HG03521 (cell line): ENCODE results near the gene DLG2.
"Not testable (repeated sequence)": the region's sequence is repeated elsewhere in the genome, so short reads cannot be mapped to it uniquely, and the experiment has no call there.

ENCODE experiments used
- ATAC-seq: cut with Tn5 transposase; IDR thresholded peaks from one replicate; pipeline ENCODE4 v1.9.1; 2021; ENCODE audit warnings: mild to moderate bottlenecking, moderate library complexity; ENCODE audit not compliant: unreplicated experiment

DLG2 gene

GRCh38 chr11:83785942-83786341 lies 1841.2 kb downstream of the DLG2 start:
- ATAC-seq, result no peak

DNA sequence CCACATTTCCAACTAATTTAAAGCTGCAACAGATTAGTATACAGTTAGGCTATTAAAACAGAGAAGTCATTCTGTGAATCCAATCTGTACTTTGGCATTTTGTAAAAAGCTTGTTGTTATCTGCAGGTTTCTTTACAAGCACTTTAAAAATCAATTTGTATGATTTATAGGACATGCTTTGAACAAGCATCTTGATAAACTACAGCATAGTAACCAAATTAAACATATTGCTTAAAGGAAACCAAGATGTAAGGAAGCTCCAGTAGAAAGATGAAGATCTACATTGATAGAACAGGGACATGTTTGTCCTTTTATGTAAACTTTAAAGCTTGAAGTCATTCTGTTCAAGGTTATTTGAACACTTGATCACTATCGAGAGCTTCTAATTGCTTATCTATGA lies 1842.7 kb downstream of the DLG2 start:
- ATAC-seq, result no peak

- ATAC-seq, result no peak
Measured at GRCh38 chr11:83782329-83782728, 1844.8 kb downstream of the DLG2 start.

DNA sequence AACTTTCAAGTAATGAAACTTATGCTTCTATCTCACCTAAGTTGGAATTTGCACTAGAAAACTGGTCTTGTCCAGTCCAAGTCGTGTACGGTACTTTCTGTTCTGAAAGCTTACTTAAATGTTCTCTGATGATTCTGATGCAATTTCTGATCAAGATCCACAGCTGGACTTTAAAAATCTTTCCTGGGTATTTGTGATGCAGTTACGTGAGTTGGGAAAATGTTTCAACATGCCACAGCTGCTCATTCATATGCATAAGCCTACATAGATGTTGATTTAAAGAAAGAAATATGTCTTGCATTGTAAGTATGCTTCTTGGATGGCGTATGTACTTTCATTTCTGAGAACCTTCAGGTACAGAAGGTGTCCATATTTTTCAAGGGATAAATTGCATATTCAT lies 1847.3 kb downstream of the DLG2 start:
- no peak for ATAC-seq

DNA sequence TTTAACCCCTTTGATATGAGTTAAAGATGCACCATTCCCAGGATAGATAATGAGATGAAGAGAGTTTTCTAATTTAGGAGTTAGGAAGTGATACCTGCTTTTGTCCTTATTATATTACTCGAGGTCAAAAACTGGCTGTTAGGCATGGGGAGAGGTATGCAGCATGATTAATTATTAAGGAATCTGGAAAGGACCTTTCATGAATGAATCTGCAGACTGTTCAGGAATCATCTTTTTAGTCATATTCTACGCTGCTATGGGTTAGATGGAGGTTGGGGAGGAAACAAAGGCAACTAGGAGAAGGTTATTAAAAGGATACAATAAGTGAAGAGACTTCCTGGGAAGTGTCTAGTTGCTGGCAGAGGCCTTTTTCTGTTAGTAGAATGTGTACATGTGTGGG lies 1848.5 kb downstream of the DLG2 start:
- no peak for ATAC-seq

DNA sequence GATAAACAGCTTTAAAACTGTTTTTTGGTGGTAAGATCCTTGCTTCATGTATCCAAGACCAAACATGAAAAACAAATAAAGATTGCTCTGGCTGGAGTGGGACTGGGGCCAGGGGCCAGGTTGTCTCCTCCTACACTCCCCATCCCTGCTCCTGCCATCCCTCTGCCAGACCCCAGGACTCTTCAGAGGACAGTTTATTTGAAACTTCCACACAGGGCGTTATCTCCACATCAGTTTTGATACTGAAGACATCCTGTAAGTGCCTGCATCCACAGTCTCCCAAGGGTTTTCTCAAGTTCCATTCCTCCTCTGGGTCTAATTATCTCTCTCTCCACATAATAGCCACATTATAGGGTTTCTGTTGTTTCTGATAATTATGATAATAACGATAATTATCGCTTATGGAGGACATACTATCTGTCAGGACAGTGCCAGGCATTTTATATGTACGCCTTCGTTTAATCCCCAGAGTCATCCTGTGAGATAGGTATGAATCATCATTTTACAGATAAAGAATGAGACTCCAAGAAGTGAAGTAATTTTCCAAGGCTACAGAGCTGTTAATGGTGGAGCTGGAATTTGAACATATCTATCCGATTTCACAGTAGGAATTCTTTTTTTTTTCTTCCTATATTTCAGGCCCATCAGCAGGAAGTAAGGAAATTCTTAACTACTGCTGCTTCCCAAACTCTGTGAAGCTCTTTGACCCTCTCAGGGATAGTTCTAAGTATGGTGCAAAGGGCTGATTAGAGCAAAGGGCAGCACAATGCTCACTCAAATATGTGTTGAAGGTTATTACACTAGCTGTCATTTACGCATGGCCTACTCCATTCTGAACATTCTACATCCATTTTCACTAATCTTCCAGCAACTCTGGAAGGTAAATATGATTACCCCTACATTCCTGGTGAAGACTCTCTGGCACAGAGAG lies 1852.9 kb downstream of the DLG2 start:
- no peak for ATAC-seq

GRCh38 chr11:83768489-83768888 lies 1858.7 kb downstream of the DLG2 start:
- ATAC-seq, result no peak

GRCh38 chr11:83766932-83767331 lies 1860.2 kb downstream of the DLG2 start:
- no peak for ATAC-seq

- ATAC-seq, result no peak
Measured at GRCh38 chr11:83764643-83765042, 1862.5 kb downstream of the DLG2 start.

DNA sequence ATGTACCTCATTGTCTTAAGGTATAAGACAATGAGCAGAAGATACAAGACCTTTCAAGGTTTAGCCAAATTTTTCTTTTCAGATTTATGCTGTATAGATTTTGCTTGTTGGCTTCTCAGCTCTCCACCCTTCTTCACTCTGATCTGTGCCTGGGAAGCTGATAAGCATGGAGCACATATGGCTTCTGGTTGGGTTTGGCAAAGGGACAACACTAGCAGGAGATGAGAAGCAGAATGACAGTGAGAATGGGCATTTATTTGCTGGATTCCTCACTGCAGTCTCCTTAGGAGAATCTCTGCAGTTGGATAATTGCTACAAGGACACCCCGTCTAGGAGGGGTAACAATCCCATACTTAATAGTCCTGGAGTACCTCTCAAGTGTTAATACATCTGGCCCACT lies 1866.2 kb downstream of the DLG2 start:
- no peak for ATAC-seq

DNA sequence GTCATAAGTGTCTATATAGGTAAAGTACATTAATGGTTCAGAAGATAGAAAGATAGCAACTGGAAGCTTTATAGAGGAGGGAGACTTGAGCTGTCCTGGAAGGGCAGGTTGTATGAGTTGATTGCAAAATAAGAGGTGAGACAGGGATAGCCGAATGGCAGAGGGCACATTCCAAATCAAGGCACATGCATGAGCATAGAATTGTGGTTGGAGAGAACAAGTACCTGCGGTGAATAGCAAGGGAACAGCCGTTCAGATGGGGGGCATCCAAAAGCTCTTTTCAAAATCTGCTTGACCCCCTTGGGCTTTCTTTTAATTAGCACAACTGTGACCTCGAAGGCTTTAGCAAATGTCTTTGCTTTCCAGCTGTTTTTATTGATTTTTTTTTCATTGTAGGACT lies 1868.0 kb downstream of the DLG2 start:
- no peak for ATAC-seq

GRCh38 chr11:83751041-83751440 lies 1876.1 kb downstream of the DLG2 start:
- no peak for ATAC-seq

DNA sequence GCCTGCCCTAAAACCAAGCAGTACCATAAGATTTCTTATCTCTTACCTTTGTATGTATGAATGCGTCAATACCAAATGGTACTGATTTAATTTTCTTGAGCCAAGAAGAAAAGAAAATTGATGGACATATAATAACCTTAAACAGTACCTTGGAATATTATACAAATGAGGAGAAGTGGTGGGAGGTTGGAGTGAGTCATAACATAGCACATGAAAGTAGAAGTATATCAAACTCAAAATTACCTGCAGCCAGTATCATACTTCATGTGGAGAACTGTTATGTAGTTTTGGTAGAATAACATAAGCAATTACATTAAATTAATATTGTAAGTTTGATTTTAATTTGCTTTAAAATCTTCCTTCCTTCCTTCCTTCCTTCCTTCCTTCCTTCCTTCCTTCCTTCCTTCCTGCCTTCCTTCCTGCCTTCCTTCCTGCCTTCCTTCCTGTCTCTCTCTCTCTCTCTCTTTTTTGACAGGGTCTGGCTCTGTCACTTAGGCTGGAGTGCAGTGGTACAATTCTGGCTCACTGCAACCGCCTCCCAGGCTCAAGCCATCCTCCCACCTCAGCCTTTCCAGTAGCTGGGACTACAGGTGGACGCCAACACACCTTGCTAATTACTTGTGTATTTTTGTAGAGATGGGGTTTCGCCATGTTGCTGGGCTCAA lies 1880.1 kb downstream of the DLG2 start:
- no peak for ATAC-seq

DNA sequence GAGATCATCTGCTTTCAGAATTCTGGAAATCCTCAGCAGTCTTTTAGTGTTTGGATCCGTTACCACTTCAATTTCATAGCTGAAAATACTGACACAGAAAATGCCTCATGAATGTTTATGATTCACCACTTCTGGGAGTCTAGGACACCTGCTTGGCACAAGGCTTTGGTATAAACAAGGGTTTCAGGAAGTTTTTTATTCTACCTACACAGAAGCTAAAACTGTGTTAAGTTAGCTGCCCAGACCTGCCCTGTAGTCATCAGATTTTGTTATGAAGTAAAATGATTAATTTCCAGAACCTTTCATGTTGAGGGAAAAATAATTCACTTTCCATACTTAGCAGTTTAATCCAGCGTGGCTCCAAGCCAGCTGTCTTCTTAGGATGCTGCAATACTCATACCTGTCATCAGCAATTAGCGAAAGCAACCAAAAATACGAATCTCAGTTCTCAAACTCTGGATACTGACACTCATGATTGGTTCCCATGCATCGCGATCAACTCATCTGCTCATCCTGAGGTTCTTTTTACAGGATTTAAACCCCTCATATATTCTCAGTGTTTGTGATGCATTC lies 1882.4 kb downstream of the DLG2 start:
- no peak for ATAC-seq

- ATAC-seq, result no peak
Measured at GRCh38 chr11:83736684-83737083, 1890.5 kb downstream of the DLG2 start.

GRCh38 chr11:83734120-83734519 lies 1893.0 kb downstream of the DLG2 start:
- no peak for ATAC-seq

GRCh38 chr11:83731288-83731687 lies 1895.9 kb downstream of the DLG2 start:
- not testable (repeated sequence) for ATAC-seq

- ATAC-seq, result no peak
Measured at GRCh38 chr11:83728281-83728680, 1898.9 kb downstream of the DLG2 start.

DNA sequence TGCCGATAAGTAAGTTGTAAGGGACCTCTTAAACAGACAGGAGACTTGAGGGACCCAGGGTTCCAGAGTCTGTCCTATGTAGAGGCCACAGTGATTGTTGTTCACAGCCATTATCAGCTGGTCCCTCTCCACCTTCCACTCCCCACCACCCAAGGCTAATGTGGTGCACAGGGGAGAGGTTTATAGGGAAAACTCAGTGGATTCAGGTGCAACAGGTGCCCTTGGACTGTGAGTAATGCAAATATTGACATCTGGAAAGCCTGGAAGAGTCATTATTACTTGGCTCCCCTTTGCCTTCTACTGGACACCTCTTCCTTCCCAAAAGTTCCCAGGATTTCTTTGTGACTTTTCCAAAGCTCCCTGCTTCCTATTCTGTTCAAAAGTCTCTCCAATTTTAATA lies 1899.9 kb downstream of the DLG2 start:
- ATAC-seq, result no peak

- ATAC-seq, result no peak
Measured at GRCh38 chr11:83726316-83726715, 1900.8 kb downstream of the DLG2 start.

- ATAC-seq, result no peak
Measured at GRCh38 chr11:83725728-83726127, 1901.4 kb downstream of the DLG2 start.

- no peak for ATAC-seq
Measured at GRCh38 chr11:83725269-83725560, 1901.9 kb downstream of the DLG2 start.
